ENCODE measurements around the gene FGFR2.

Gene FGFR2

GRCh38 chr10:121580276-121581116 is 17.7 kb downstream of the FGFR2 start:
- H3K4me1 Mint-ChIP-seq = peaks cover 6% of the 10 kb centered on the region
- H3K36me3 Mint-ChIP-seq = no peaks in the 10 kb centered on the region
- no peak overlapping the region for H3K27ac Mint-ChIP-seq
- no peak for DNase-seq (ENCODE audit: low spot score in 2 of 2)
- H3K9me3 Mint-ChIP-seq = no peaks in the 10 kb centered on the region
- H3K4me3 Mint-ChIP-seq = no peak overlapping the region
- no peak for ATAC-seq

GRCh38 chr10:121579656-121580055 is 18.6 kb downstream of the FGFR2 start:
- H3K9me3 Mint-ChIP-seq = no peaks in the 10 kb centered on the region
- DNase-seq (ENCODE audit: low spot score in 2 of 2) = no peak
- ATAC-seq = no peak
- peaks cover 6% of the 10 kb centered on the region for H3K4me1 Mint-ChIP-seq
- H3K27ac Mint-ChIP-seq = no peak overlapping the region
- H3K36me3 Mint-ChIP-seq = no peaks in the 10 kb centered on the region
- no peak overlapping the region for H3K4me3 Mint-ChIP-seq

GRCh38 chr10:121578965-121579364 is 19.3 kb downstream of the FGFR2 start:
- DNase-seq (ENCODE audit: low spot score in 2 of 2) (no peak), ATAC-seq (peak; percentile 24)
- Mint-ChIP-seq H3K4me3 (no peak overlapping the region), H3K9me3 (no peaks in the 10 kb centered on the region), H3K27ac (no peak overlapping the region), H3K36me3 (no peaks in the 10 kb centered on the region), H3K4me1 (peaks cover 6% of the 10 kb centered on the region)

- no peak overlapping the region for H3K4me3 Mint-ChIP-seq
- no peaks in the 10 kb centered on the region for H3K36me3 Mint-ChIP-seq
- ATAC-seq (no peak), DNase-seq (ENCODE audit: low spot score in 2 of 2) (no peak)
- peaks cover 6% of the 10 kb centered on the region for H3K4me1 Mint-ChIP-seq
- no peak overlapping the region for H3K27ac Mint-ChIP-seq
- no peaks in the 10 kb centered on the region for H3K9me3 Mint-ChIP-seq
These were observed 19.9 kb downstream of the FGFR2 start for GRCh38 chr10:121578298-121578697.

GRCh38 chr10:121577568-121577967 is 20.7 kb downstream of the FGFR2 start:
- no peaks in the 10 kb centered on the region for H3K36me3 Mint-ChIP-seq
- no peak overlapping the region for H3K4me3 Mint-ChIP-seq
- DNase-seq (ENCODE audit: low spot score in 2 of 2) (no peak), ATAC-seq (no peak)
- no peak overlapping the region for H3K27ac Mint-ChIP-seq
- H3K4me1 Mint-ChIP-seq = peaks cover 6% of the 10 kb centered on the region
- H3K9me3 Mint-ChIP-seq = no peaks in the 10 kb centered on the region

GRCh38 chr10:121576139-121576538 is 22.1 kb downstream of the FGFR2 start:
- ATAC-seq = no peak
- no peak overlapping the region for H3K4me3 Mint-ChIP-seq
- H3K9me3 Mint-ChIP-seq = no peaks in the 10 kb centered on the region
- no peaks in the 10 kb centered on the region for H3K36me3 Mint-ChIP-seq
- no peak for DNase-seq (ENCODE audit: low spot score in 2 of 2)
- H3K4me1 Mint-ChIP-seq = peaks cover 6% of the 10 kb centered on the region
- no peak overlapping the region for H3K27ac Mint-ChIP-seq

- H3K4me3 Mint-ChIP-seq = no peak overlapping the region
- no peak for DNase-seq (ENCODE audit: low spot score in 2 of 2)
These were observed 23.6 kb downstream of the FGFR2 start for GRCh38 chr10:121574519-121575166.

GRCh38 chr10:121573538-121573941 is 24.7 kb downstream of the FGFR2 start:
- no peak for ATAC-seq
- no peak overlapping the region for H3K4me3 Mint-ChIP-seq
- H3K36me3 Mint-ChIP-seq = no peaks in the 10 kb centered on the region
- no peaks in the 10 kb centered on the region for H3K9me3 Mint-ChIP-seq
- peaks cover 6% of the 10 kb centered on the region for H3K4me1 Mint-ChIP-seq
- no peak for DNase-seq (ENCODE audit: low spot score in 2 of 2)
- H3K27ac Mint-ChIP-seq = no peak overlapping the region

More at GRCh38 chr10:121574519-121575166, 23.6 kb downstream of the FGFR2 start:
- Mint-ChIP-seq H3K9me3 (no peaks in the 10 kb centered on the region), H3K4me1 (peaks cover 6% of the 10 kb centered on the region), H3K36me3 (no peaks in the 10 kb centered on the region), H3K27ac (no peak overlapping the region)
- no peak for ATAC-seq

GRCh38 chr10:121572859-121573537 is 25.2 kb downstream of the FGFR2 start:
- Mint-ChIP-seq H3K36me3 (no peaks in the 10 kb centered on the region), H3K4me3 (no peak overlapping the region), H3K9me3 (no peaks in the 10 kb centered on the region), H3K27ac (no peak overlapping the region), H3K4me1 (peaks cover 1% of the 10 kb centered on the region)
- DNase-seq (ENCODE audit: low spot score in 2 of 2) (no peak), ATAC-seq (no peak)

- no peak overlapping the region for H3K4me3 Mint-ChIP-seq
- H3K9me3 Mint-ChIP-seq = peaks cover 3% of the 10 kb centered on the region
- DNase-seq (ENCODE audit: low spot score in 2 of 2) (no peak), ATAC-seq (peak; percentile 24)
- no peaks in the 10 kb centered on the region for H3K36me3 Mint-ChIP-seq
- no peaks in the 10 kb centered on the region for H3K4me1 Mint-ChIP-seq
- no peak overlapping the region for H3K27ac Mint-ChIP-seq
These were observed 27.9 kb downstream of the FGFR2 start for GRCh38 chr10:121570315-121570714.

GRCh38 chr10:121568275-121568674 is 30.0 kb downstream of the FGFR2 start:
- Mint-ChIP-seq H3K4me1 (no peaks in the 10 kb centered on the region), H3K27ac (no peak overlapping the region), H3K36me3 (no peaks in the 10 kb centered on the region), H3K4me3 (no peak overlapping the region), H3K9me3 (peaks cover 4% of the 10 kb centered on the region)
- DNase-seq (ENCODE audit: low spot score in 2 of 2) (no peak), ATAC-seq (no peak)

- H3K4me1 Mint-ChIP-seq = no peaks in the 10 kb centered on the region
- ATAC-seq (no peak), DNase-seq (ENCODE audit: low spot score in 2 of 2) (no peak)
- no peak overlapping the region for H3K4me3 Mint-ChIP-seq
- peaks cover 4% of the 10 kb centered on the region for H3K9me3 Mint-ChIP-seq
- H3K36me3 Mint-ChIP-seq = no peaks in the 10 kb centered on the region
- no peak overlapping the region for H3K27ac Mint-ChIP-seq
These were observed 30.7 kb downstream of the FGFR2 start for GRCh38 chr10:121567569-121567968.

- H3K4me3 Mint-ChIP-seq = no peak overlapping the region
- DNase-seq (ENCODE audit: low spot score in 2 of 2) = no peak
- no peaks in the 10 kb centered on the region for H3K4me1 Mint-ChIP-seq
- no peak for ATAC-seq
- H3K27ac Mint-ChIP-seq = no peak overlapping the region
- no peaks in the 10 kb centered on the region for H3K36me3 Mint-ChIP-seq
- peaks cover 4% of the 10 kb centered on the region for H3K9me3 Mint-ChIP-seq
These were observed 31.5 kb downstream of the FGFR2 start for GRCh38 chr10:121566755-121567154.

GRCh38 chr10:121559326-121560026 is 38.8 kb downstream of the FGFR2 start:
- no peak for ATAC-seq
- Mint-ChIP-seq H3K4me1 (no peaks in the 10 kb centered on the region), H3K27ac (no peak overlapping the region), H3K4me3 (no peak overlapping the region), H3K36me3 (no peaks in the 10 kb centered on the region), H3K9me3 (no peaks in the 10 kb centered on the region)
- no peak for DNase-seq (ENCODE audit: low spot score in 2 of 2)

GRCh38 chr10:121558238-121558637 is 40.0 kb downstream of the FGFR2 start:
- no peaks in the 10 kb centered on the region for H3K4me1 Mint-ChIP-seq
- no peaks in the 10 kb centered on the region for H3K9me3 Mint-ChIP-seq
- ATAC-seq = no peak

More at GRCh38 chr10:121558238-121558637, 40.0 kb downstream of the FGFR2 start:
- DNase-seq (ENCODE audit: low spot score in 2 of 2) = no peak
- Mint-ChIP-seq H3K36me3 (no peaks in the 10 kb centered on the region), H3K27ac (no peak overlapping the region), H3K4me3 (no peak overlapping the region)

Measured in stimulated activated effector memory CD8-positive, alpha-beta T cell treated with anti-CD3 and anti-CD28 coated beads, Interleukin-12 subunit alpha, Interleukin-12 subunit beta, amount 100 ng/mL, for 72 hours (primary cell).